OCI-LY7 (cell line): ENCODE results near the gene RCVRN. TPM values are rescaled to one million over a fixed set of nuclear protein-coding genes. Genes with fewer than 3 reads are reported as not detected.

Source experiments
- BruUV-seq: library from RNA; stranded (reverse); fragments of 400-500 nt; replicated peaks from 2 replicates; lab custom pipeline; 2021; lab: Mats Ljungman, UMichigan
- CTCF ChIA-PET: fragments of 300-600 bp; sonication (Branson Sonifier 250); formaldehyde crosslinking; loops from one replicate; lab custom pipeline; 2022; ENCODE audit warnings: antibody characterized with exemption; ENCODE audit not compliant: unreplicated experiment; lab: Charles Lee
- POLR2A ChIA-PET: fragments of 300-600 bp; sonication (Branson Sonifier 250); formaldehyde crosslinking; loops from one replicate; lab custom pipeline; 2022; ENCODE audit warnings: antibody characterized with exemption; lab: Charles Lee
- DNase-seq: peaks from one replicate; pipeline ENCODE4 v3.0.0-alpha.2; 2015; ENCODE audit warnings: low spot score
- H2AFZ ChIP-seq: fragments of 200-600 bp; sonication (generic), shearing (Covaris generic); 2 replicates; pipeline ENCODE4 v1.6.1; 2014; ENCODE audit warnings: mild to moderate bottlenecking, antibody characterized with exemption, low read length, moderate library complexity
- H3K27ac ChIP-seq: fragments of 200-600 bp; sonication (generic); 2 replicates; pipeline ENCODE4 v1.5.1; 2014; ENCODE audit warnings: mixed run types, low read depth, mild to moderate bottlenecking, moderate library complexity, low read length, inconsistent platforms; ENCODE audit not compliant: poor library complexity, severe bottlenecking
- H3K36me3 ChIP-seq: fragments of 200-600 bp; sonication (generic); 2 replicates; pipeline ENCODE4 v1.6.1; 2014; ENCODE audit warnings: mild to moderate bottlenecking, antibody characterized with exemption, low read length, moderate library complexity, mixed read lengths; ENCODE audit not compliant: insufficient read depth
- H3K4me1 ChIP-seq: fragments of 200-600 bp; sonication (generic); 2 replicates; pipeline ENCODE4 v1.5.1; 2014; ENCODE audit warnings: mild to moderate bottlenecking, low read length; ENCODE audit not compliant: insufficient read depth, poor library complexity, severe bottlenecking
- H3K4me2 ChIP-seq: fragments of 200-600 bp; sonication (generic); 2 replicates; pipeline ENCODE4 v1.6.1; 2014; ENCODE audit warnings: mild to moderate bottlenecking, low read length
- H3K4me3 ChIP-seq: fragments of 200-600 bp; sonication (generic); 2 replicates; pipeline ENCODE4 v1.5.1; 2014; ENCODE audit warnings: mild to moderate bottlenecking, low read depth, low read length; ENCODE audit not compliant: poor library complexity, severe bottlenecking
- H3K79me2 ChIP-seq: fragments of 200-600 bp; sonication (generic); 2 replicates; pipeline ENCODE4 v1.6.1; 2016; ENCODE audit warnings: low read depth, mild to moderate bottlenecking, low read length, moderate library complexity, mixed read lengths; ENCODE audit not compliant: insufficient read depth
- H3K9me2 ChIP-seq: fragments of 200-600 bp; sonication (generic); 2 replicates; pipeline ENCODE4 v1.6.1; 2016; ENCODE audit warnings: mild to moderate bottlenecking, low read length, mixed read lengths; ENCODE audit not compliant: insufficient read depth
- H3K9me3 ChIP-seq: fragments of 200-600 bp; sonication (generic); 2 replicates; pipeline ENCODE4 v1.6.1; 2014; ENCODE audit warnings: mild to moderate bottlenecking, mixed run types, low read length, mixed read lengths
- H4K20me1 ChIP-seq: fragments of 200-600 bp; sonication (generic); 2 replicates; pipeline ENCODE4 v1.6.1; 2014; ENCODE audit warnings: mild to moderate bottlenecking, antibody characterized with exemption, low read length, moderate library complexity, mixed read lengths; ENCODE audit not compliant: insufficient read depth
- CTCF ChIP-seq: fragments of 200-600 bp; sonication (generic); conservative IDR thresholded peaks from 2 replicates; pipeline ENCODE4 v1.5.1; 2014; ENCODE audit warnings: mild to moderate bottlenecking, antibody characterized with exemption, low read length, moderate library complexity, mixed read lengths
- EZH2phosphoT487 ChIP-seq: fragments of 200-600 bp; sonication (generic); IDR thresholded peaks from 2 replicates; pipeline ENCODE4 v1.6.1; 2018; ENCODE audit warnings: low read depth, borderline replicate concordance, mild to moderate bottlenecking, mixed run types, antibody characterized with exemption, low read length, moderate library complexity, mixed read lengths
- intact Hi-C: fragments of 100-400 bp; cut with micrococcal nuclease; formaldehyde crosslinking; loops from one replicate; pipeline ENCODE4 v1.10.0; 2022; ENCODE audit not compliant: unreplicated experiment
- total RNA-seq, 2 experiments: library from RNA; depleted of rRNA in 1 of 2; stranded (reverse); fragments of >200 nt in 1 of 2; shearing (Covaris generic) in 1 of 2; gene quantifications; 2 replicates each; pipeline ENCODE4 v1.2.3, GENCODE V29; 2014 to 2022

RCVRN gene
- total RNA-seq, 2 experiments from 2014 or later, result not detected

- H3K9me3 ChIP-seq, result no peaks in the 10 kb centered on the region
- H3K36me3 ChIP-seq, result no peaks in the 10 kb centered on the region
- H3K9me2 ChIP-seq, result no peaks in the 10 kb centered on the region
- H3K4me1 ChIP-seq, result no peaks in the 10 kb centered on the region
- H4K20me1 ChIP-seq, result no peaks in the 10 kb centered on the region
- ChIA-PET CTCF (no interaction called here), POLR2A (no interaction called here)
- H2AFZ ChIP-seq, result no peak overlapping the region
- TF ChIP-seq EZH2phosphoT487 (no peak), CTCF (no peak)
- H3K27ac ChIP-seq, result no peak overlapping the region
- intact Hi-C loops, result no loop called here
- H3K4me3 ChIP-seq, result no peak overlapping the region
- H3K79me2 ChIP-seq, result no peaks in the 10 kb centered on the region
- H3K4me2 ChIP-seq, result no peak overlapping the region
- BruUV-seq, result no TSS peak
- no peak for DNase-seq
These were observed 39.5 kb downstream of the RCVRN start for GRCh38 chr17:9865586-9865985.

DNA sequence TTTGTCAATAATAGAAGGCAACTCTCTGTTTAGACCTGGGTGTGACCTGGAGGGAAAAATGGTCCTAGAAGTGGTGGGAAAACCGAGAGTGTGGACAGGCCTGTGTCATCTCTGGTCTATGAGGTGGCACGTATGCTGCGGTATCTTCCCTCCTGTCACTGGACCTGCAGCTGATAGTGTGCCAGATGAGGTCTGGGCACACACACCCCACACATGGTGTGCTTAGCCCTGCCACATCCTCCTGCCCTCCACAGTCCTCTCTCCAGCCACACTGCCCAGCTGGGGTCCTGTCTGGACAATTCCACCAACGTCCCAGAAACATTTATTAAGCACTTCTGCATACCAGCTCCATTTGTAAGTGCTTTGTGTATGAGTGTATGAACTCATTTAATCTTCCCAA lies 42.1 kb downstream of the RCVRN start:
- Histone ChIP-seq H3K36me3 (no peaks in the 10 kb centered on the region), H3K79me2 (no peaks in the 10 kb centered on the region), H3K27ac (no peak overlapping the region), H3K9me2 (no peaks in the 10 kb centered on the region), H3K4me3 (no peak overlapping the region), H2AFZ (no peak overlapping the region), H3K9me3 (no peaks in the 10 kb centered on the region), H3K4me2 (no peak overlapping the region), H3K4me1 (no peaks in the 10 kb centered on the region), H4K20me1 (no peaks in the 10 kb centered on the region)
- ChIA-PET POLR2A (no interaction called here), CTCF (no interaction called here)
- intact Hi-C loops, result no loop called here
- BruUV-seq, result no TSS peak
- no peak for TF ChIP-seq EZH2phosphoT487
- no peak for TF ChIP-seq CTCF
- DNase-seq, result no peak

GRCh38 chr17:9862220-9862619 lies 42.9 kb downstream of the RCVRN start:
- no peaks in the 10 kb centered on the region for H3K4me1 ChIP-seq
- H3K36me3 ChIP-seq, result no peaks in the 10 kb centered on the region
- CTCF ChIA-PET, result no interaction called here
- no TSS peak for BruUV-seq
- H3K4me3 ChIP-seq, result no peak overlapping the region
- no peak for TF ChIP-seq EZH2phosphoT487
- no peak for TF ChIP-seq CTCF
- no peak overlapping the region for H2AFZ ChIP-seq
- POLR2A ChIA-PET, result no interaction called here
- no peak overlapping the region for H3K27ac ChIP-seq
- H4K20me1 ChIP-seq, result no peaks in the 10 kb centered on the region
- intact Hi-C loops, result no loop called here
- H3K4me2 ChIP-seq, result no peak overlapping the region
- no peaks in the 10 kb centered on the region for H3K9me2 ChIP-seq
- H3K79me2 ChIP-seq, result no peaks in the 10 kb centered on the region
- H3K9me3 ChIP-seq, result no peaks in the 10 kb centered on the region
- no peak for DNase-seq
